PC-3 (cell line): ENCODE measurements around the gene MICOS13. TPM values are rescaled to one million over a fixed set of nuclear protein-coding genes. Genes with fewer than 3 reads are reported as not detected.
A peak's percentile ranks its signal among the peaks of the same experiment; 100 is the strongest.

Experiments
- ATAC-seq: fragments of 200-7000 bp; cut with Tn5 transposase; 2 replicates; pipeline ENCODE4 v1.9.1; 2020; ENCODE audit warnings: mild to moderate bottlenecking, moderate library complexity
- BruUV-seq: library from RNA; stranded (reverse); fragments of 400-500 nt; replicated peaks from 2 replicates; lab custom pipeline; 2021; lab: Mats Ljungman, UMichigan
- CTCF ChIA-PET: fragments of 300-600 bp; sonication (Branson Sonifier 250); formaldehyde crosslinking; loops from one replicate; lab custom pipeline; 2022; ENCODE audit warnings: antibody characterized with exemption; lab: Charles Lee
- POLR2A ChIA-PET: fragments of 300-600 bp; sonication (Branson Sonifier 250); formaldehyde crosslinking; loops from one replicate; lab custom pipeline; 2022; ENCODE audit warnings: antibody characterized with exemption; ENCODE audit not compliant: unreplicated experiment; lab: Charles Lee
- DNase-seq: peaks from one replicate; pipeline ENCODE4 v3.0.0-alpha.2; 2015
- H2AFZ ChIP-seq: fragments of 300-600 bp; sonication (generic); 2 replicates; pipeline ENCODE4 v1.6.0; 2016; ENCODE audit warnings: antibody characterized with exemption, low read length
- H3F3A ChIP-seq: fragments of 300-600 bp; sonication (generic); one replicate; pipeline ENCODE4 v1.6.0; 2017; ENCODE audit warnings: antibody characterized with exemption, low read length, control low read depth, mild to moderate bottlenecking; ENCODE audit not compliant: unreplicated experiment
- H3K27ac ChIP-seq: fragments of 300-600 bp; sonication (generic); 2 replicates; pipeline ENCODE4 v1.5.1; 2016; ENCODE audit warnings: mild to moderate bottlenecking, low read length
- H3K27me3 ChIP-seq: fragments of 300-600 bp; sonication (generic); 2 replicates; pipeline ENCODE4 v1.6.1; 2016; ENCODE audit warnings: low read length, mixed read lengths
- H3K36me3 ChIP-seq: fragments of 300-600 bp; sonication (generic); 2 replicates; pipeline ENCODE4 v1.6.1; 2016; ENCODE audit warnings: low read depth, mixed run types, low read length, mixed read lengths
- H3K4me1 ChIP-seq: fragments of 300-600 bp; sonication (generic); 2 replicates; pipeline ENCODE4 v1.5.1; 2016; ENCODE audit warnings: low read length; ENCODE audit not compliant: insufficient read depth
- H3K4me2 ChIP-seq: fragments of 300-600 bp; sonication (generic); 2 replicates; pipeline ENCODE4 v1.6.0; 2016; ENCODE audit warnings: low read length
- H3K4me3 ChIP-seq: fragments of 300-600 bp; sonication (generic); 2 replicates; pipeline ENCODE4 v1.5.1; 2016; ENCODE audit warnings: mild to moderate bottlenecking, low read length, mixed read lengths
- H3K79me2 ChIP-seq: fragments of 300-600 bp; sonication (generic); 2 replicates; pipeline ENCODE4 v1.6.1; 2017; ENCODE audit warnings: low read length, mixed read lengths
- H3K9ac ChIP-seq: fragments of 300-600 bp; sonication (generic); 2 replicates; pipeline ENCODE4 v1.6.0; 2016; ENCODE audit warnings: mild to moderate bottlenecking, low read length
- H3K9me2 ChIP-seq: fragments of 300-600 bp; sonication (generic); replicated peaks from 2 replicates; pipeline ENCODE4 v1.6.1; 2016; ENCODE audit warnings: mixed run types, low read length, mixed read lengths
- H3K9me3 ChIP-seq: fragments of 300-600 bp; sonication (generic); 2 replicates; pipeline ENCODE4 v1.6.1; 2016; ENCODE audit warnings: low read length, mixed read lengths
- H4K20me1 ChIP-seq: fragments of 300-600 bp; sonication (generic); 2 replicates; pipeline ENCODE4 v1.6.1; 2016; ENCODE audit warnings: low read length, mixed read lengths
- EZH2 ChIP-seq: fragments of 300-600 bp; sonication (generic); IDR thresholded peaks from one replicate; pipeline ENCODE4 v1.6.1; 2017; ENCODE audit warnings: antibody characterized with exemption, mild to moderate bottlenecking, low read length; ENCODE audit not compliant: unreplicated experiment
- EZH2phosphoT487 ChIP-seq: fragments of 300-600 bp; sonication (generic); IDR thresholded peaks from 2 replicates; pipeline ENCODE4 v1.6.1; 2018; ENCODE audit warnings: mild to moderate bottlenecking, antibody characterized with exemption, low read length, borderline replicate concordance
- intact Hi-C: fragments of 100-400 bp; cut with micrococcal nuclease; formaldehyde crosslinking; loops from 2 replicates; pipeline ENCODE4 v1.9.0; 2023
- total RNA-seq: library from RNA; depleted of rRNA; stranded (reverse); fragments of >200 nt; gene quantifications from 2 replicates; pipeline ENCODE4 v1.2.3, GENCODE V29; 2014
- TF ChIP-seq, protein P1 (sequence below): fragments of 300-600 bp; sonication (generic); conservative IDR thresholded peaks from 2 replicates; pipeline ENCODE4 v1.5.1; 2017; ENCODE audit warnings: antibody characterized with exemption, low read depth, mild to moderate bottlenecking, low read length

MICOS13 gene
- total RNA-seq, 1 experiment from 2014 or later = 456 TPM

DNA sequence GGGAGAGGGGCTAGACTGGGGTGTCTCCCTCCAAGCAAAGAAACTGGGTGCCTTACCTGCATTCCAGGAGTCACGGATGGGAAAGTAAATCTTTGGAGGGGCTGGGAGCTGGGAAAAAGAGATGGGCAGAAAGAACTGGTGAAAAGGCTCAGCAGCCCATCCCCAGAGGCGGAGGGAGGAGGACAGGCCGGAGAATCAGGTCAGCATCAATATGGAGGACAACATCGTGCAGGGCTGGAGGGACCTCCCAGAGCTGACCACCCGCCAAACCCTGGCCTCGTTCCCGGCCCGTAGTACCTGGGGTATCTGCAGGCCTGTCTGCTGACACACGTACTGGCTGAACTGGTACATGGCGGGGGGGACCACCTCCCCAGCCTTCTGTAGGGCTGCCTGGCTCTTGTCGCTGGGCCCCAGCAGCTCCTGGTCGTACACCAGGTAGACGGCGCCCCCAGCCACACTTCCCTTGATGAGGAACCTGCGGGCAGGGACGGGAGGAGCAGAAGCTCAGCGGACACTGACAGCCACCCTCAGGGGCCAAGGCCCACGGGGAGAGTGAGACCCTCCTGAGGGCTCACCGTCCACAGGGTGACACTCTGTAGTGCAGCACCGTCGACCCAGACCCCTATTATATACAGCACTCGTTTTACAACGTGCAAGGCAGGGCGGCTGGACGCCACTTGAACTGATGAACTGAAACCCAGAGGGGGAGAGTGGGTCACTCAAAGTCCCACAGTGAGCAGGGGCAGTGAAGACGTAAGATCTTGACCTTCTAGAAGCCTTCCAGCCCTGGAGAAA, 830 bp downstream of the MICOS13 start:
- H3K9me2 ChIP-seq = no peaks in the 10 kb centered on the region
- no peaks in the 10 kb centered on the region for H3K36me3 ChIP-seq
- H3K27me3 ChIP-seq = no peaks in the 10 kb centered on the region
- BruUV-seq = no TSS peak
- H3K9ac ChIP-seq = peak overlapping the region; percentile 88
- H3F3A ChIP-seq = no peaks in the 10 kb centered on the region
- ATAC-seq (no peak), DNase-seq (no peak)
- TF ChIP-seq EZH2 (no peak), EZH2phosphoT487 (no peak)
- TF ChIP-seq, protein P1, sequence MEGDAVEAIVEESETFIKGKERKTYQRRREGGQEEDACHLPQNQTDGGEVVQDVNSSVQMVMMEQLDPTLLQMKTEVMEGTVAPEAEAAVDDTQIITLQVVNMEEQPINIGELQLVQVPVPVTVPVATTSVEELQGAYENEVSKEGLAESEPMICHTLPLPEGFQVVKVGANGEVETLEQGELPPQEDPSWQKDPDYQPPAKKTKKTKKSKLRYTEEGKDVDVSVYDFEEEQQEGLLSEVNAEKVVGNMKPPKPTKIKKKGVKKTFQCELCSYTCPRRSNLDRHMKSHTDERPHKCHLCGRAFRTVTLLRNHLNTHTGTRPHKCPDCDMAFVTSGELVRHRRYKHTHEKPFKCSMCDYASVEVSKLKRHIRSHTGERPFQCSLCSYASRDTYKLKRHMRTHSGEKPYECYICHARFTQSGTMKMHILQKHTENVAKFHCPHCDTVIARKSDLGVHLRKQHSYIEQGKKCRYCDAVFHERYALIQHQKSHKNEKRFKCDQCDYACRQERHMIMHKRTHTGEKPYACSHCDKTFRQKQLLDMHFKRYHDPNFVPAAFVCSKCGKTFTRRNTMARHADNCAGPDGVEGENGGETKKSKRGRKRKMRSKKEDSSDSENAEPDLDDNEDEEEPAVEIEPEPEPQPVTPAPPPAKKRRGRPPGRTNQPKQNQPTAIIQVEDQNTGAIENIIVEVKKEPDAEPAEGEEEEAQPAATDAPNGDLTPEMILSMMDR = no peak
- CTCF ChIA-PET = no interaction called here
- H4K20me1 ChIP-seq = no peaks in the 10 kb centered on the region
- POLR2A ChIA-PET = no interaction called here
- H3K9me3 ChIP-seq = no peaks in the 10 kb centered on the region
- H3K4me1 ChIP-seq = peaks cover 8% of the 10 kb centered on the region; the same call in 1 of the 2 replicates
- peaks cover 13% of the 10 kb centered on the region for H3K79me2 ChIP-seq
- intact Hi-C loops = loop anchor here (10.0 kb wide), 2 partner anchors 115 to 1855 kb away; partner anchors contain the start of genes DUS3L and PNPLA6
- peak overlapping the region; percentile 79 for H3K4me3 ChIP-seq
- H3K27ac ChIP-seq = peak overlapping the region; percentile 32
- peak overlapping the region; percentile 92 for H3K4me2 ChIP-seq
- H2AFZ ChIP-seq = peak overlapping the region; percentile 74

DNA sequence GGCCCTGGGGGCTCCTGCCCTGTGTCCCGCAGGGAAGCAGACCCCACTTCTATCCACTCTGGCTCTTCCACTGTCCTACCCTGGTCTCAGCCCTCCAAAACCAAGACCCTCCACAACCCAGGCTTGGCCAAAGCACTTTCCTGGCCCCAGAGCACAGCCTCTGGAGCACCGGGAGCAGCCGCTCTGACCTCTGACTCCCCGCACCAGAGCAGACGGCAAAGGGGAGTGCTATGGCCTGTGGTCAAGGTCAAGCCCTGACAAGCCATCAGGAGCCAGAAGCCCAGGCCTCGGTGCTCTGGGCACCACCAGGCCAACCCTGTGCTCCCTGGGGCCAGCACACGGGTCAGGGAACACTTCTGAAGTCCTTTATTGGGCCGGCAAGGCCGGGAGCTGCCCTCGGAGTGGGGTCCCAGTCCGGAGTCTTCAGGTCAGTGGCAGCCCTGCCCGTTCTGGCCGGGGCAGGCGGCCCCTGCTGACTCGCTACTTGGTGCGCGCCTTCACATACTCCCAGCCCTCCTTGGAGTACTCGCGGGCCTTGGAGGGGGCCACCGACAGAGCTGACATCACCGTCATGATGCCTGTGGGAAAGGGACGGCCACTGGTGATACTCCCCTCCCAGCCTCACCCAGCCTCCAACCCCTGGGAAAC, 2.1 kb downstream of the MICOS13 start:
- Histone ChIP-seq H3F3A (no peaks in the 10 kb centered on the region), H2AFZ (no peak overlapping the region), H3K9ac (no peak overlapping the region), H3K4me3 (no peak overlapping the region), H3K9me2 (no peaks in the 10 kb centered on the region), H3K27me3 (no peaks in the 10 kb centered on the region), H3K9me3 (no peaks in the 10 kb centered on the region), H4K20me1 (no peaks in the 10 kb centered on the region), H3K4me2 (no peak overlapping the region), H3K27ac (no peak overlapping the region), H3K79me2 (peaks cover 13% of the 10 kb centered on the region), H3K36me3 (no peaks in the 10 kb centered on the region), H3K4me1 (peaks cover 8% of the 10 kb centered on the region; the same call in 1 of the 2 replicates)
- DNase-seq = no peak
- ChIA-PET POLR2A (no interaction called here), CTCF (no interaction called here)
- TF ChIP-seq EZH2 (no peak), EZH2phosphoT487 (no peak)
- TF ChIP-seq, protein P1 = no peak
- BruUV-seq = no TSS peak
- intact Hi-C loops = no loop called here
- ATAC-seq = no peak
